ENCODE results near the gene SOHLH1.

The SOHLH1 gene

GRCh38 chr9:135689011-135689410, 10.3 kb downstream of the SOHLH1 start:
- TF ChIP-seq GATA3 (IDR thresholded peaks at IDR 0.05; ENCODE audit: low read depth, low read length) = no peak
- no peak for TF ChIP-seq GATA2 (IDR thresholded peaks at IDR 0.05; ENCODE audit: low read depth, low read length)

- TF ChIP-seq GATA3 (IDR thresholded peaks at IDR 0.05; ENCODE audit: low read depth, low read length) (no peak), GATA2 (IDR thresholded peaks at IDR 0.05; ENCODE audit: low read depth, low read length) (no peak)
These were observed 12.1 kb downstream of the SOHLH1 start for GRCh38 chr9:135687216-135687615.

GRCh38 chr9:135684691-135685090, 14.6 kb downstream of the SOHLH1 start:
- no peak for TF ChIP-seq GATA3 (IDR thresholded peaks at IDR 0.05; ENCODE audit: low read depth, low read length)
- TF ChIP-seq GATA2 (IDR thresholded peaks at IDR 0.05; ENCODE audit: low read depth, low read length) = no peak

GRCh38 chr9:135683401-135684034, 15.8 kb downstream of the SOHLH1 start:
- no peak for TF ChIP-seq GATA2 (IDR thresholded peaks at IDR 0.05; ENCODE audit: low read depth, low read length)
- TF ChIP-seq GATA3 (IDR thresholded peaks at IDR 0.05; ENCODE audit: low read depth, low read length) = no peak

GRCh38 chr9:135681161-135681560, 18.1 kb downstream of the SOHLH1 start:
- TF ChIP-seq GATA3 (IDR thresholded peaks at IDR 0.05; ENCODE audit: low read depth, low read length) = no peak
- TF ChIP-seq GATA2 (IDR thresholded peaks at IDR 0.05; ENCODE audit: low read depth, low read length) = no peak

- no peak for TF ChIP-seq GATA3 (IDR thresholded peaks at IDR 0.05; ENCODE audit: low read depth, low read length)
- TF ChIP-seq GATA2 (IDR thresholded peaks at IDR 0.05; ENCODE audit: low read depth, low read length) = no peak
These were observed 19.2 kb downstream of the SOHLH1 start for GRCh38 chr9:135680056-135680455.

GRCh38 chr9:135678236-135679017, 20.9 kb downstream of the SOHLH1 start:
- TF ChIP-seq GATA2 (IDR thresholded peaks at IDR 0.05; ENCODE audit: low read depth, low read length) (no peak), GATA3 (IDR thresholded peaks at IDR 0.05; ENCODE audit: low read depth, low read length) (no peak)

GRCh38 chr9:135677641-135678168, 21.6 kb downstream of the SOHLH1 start:
- TF ChIP-seq GATA3 (IDR thresholded peaks at IDR 0.05; ENCODE audit: low read depth, low read length) (no peak), GATA2 (IDR thresholded peaks at IDR 0.05; ENCODE audit: low read depth, low read length) (no peak)

- TF ChIP-seq GATA3 (IDR thresholded peaks at IDR 0.05; ENCODE audit: low read depth, low read length) (no peak), GATA2 (IDR thresholded peaks at IDR 0.05; ENCODE audit: low read depth, low read length) (no peak)
These were observed 22.4 kb downstream of the SOHLH1 start for GRCh38 chr9:135676891-135677290.

GRCh38 chr9:135674977-135675376, 24.3 kb downstream of the SOHLH1 start:
- TF ChIP-seq GATA3 (IDR thresholded peaks at IDR 0.05; ENCODE audit: low read depth, low read length) (no peak), GATA2 (IDR thresholded peaks at IDR 0.05; ENCODE audit: low read depth, low read length) (no peak)

- TF ChIP-seq GATA3 (IDR thresholded peaks at IDR 0.05; ENCODE audit: low read depth, low read length) = no peak
- TF ChIP-seq GATA2 (IDR thresholded peaks at IDR 0.05; ENCODE audit: low read depth, low read length) = no peak
These were observed 25.3 kb downstream of the SOHLH1 start for GRCh38 chr9:135673941-135674340.

GRCh38 chr9:135671591-135672041, 27.7 kb downstream of the SOHLH1 start:
- TF ChIP-seq GATA3 (IDR thresholded peaks at IDR 0.05; ENCODE audit: low read depth, low read length) (no peak), GATA2 (IDR thresholded peaks at IDR 0.05; ENCODE audit: low read depth, low read length) (no peak)

- TF ChIP-seq GATA2 (IDR thresholded peaks at IDR 0.05; ENCODE audit: low read depth, low read length) (no peak), GATA3 (IDR thresholded peaks at IDR 0.05; ENCODE audit: low read depth, low read length) (no peak)
These were observed 28.3 kb downstream of the SOHLH1 start for GRCh38 chr9:135670721-135671590.

All from SH-SY5Y (cell line).